H1 (cell line): Measurements from ENCODE around the gene TSPEAR. TPM values are rescaled to one million over a fixed set of nuclear protein-coding genes. Genes with fewer than 3 reads are reported as not detected.

ENCODE experiments used
- TAF1 ChIP-seq: IDR thresholded peaks from 2 replicates; pipeline ENCODE4 v1.6.1; 2011; ENCODE audit warnings: mild to moderate bottlenecking, low read depth, low read length
- polyA plus RNA-seq, 7 experiments: library from polyadenylated mRNA; depleted of rRNA in 3 of 7; stranded (reverse) in 5 of 7; unstranded in 2 of 7; fragments of >200 nt in 5 of 7; fragments of 200-250 nt in 2 of 7; gene quantifications; 1 replicate in 5 of 7; 2 replicates in 1 of 7; 4 replicates in 1 of 7; pipeline versions ENCODE4 v1.2.1 to v1.2.3, GENCODE V29; 2011 to 2013; ENCODE audit warnings: missing spikeins in 2 of 7, mixed read lengths in 2 of 7
- total RNA-seq: library from RNA; stranded (reverse); fragmentation: NEBNext Ultra II Directional; extraction: Animal tissue kit (Norgen Biotek cat#: 25700); gene quantifications from 2 replicates; pipeline ENCODE4 v1.2.1, GENCODE V29; 2021

The TSPEAR gene
- total and polyA plus RNA-seq, 2 of the 8 experiments (the other 6 are each of a cell fraction or from before 2014, with no cell fraction given), result 0.58 to 0.89 TPM

GRCh38 chr21:44533891-44534627 lies 177.3 kb downstream of the TSPEAR start (continued):
- TF ChIP-seq TAF1, result no peak
